ENCODE measurements around the gene SPTSSB. TPM values are rescaled to one million over a fixed set of nuclear protein-coding genes. Genes with fewer than 3 reads are reported as not detected.

The SPTSSB gene
- polyA plus RNA-seq, 2 of the 4 experiments (the other 2 are of a cell fraction): 0.06 to 0.43 TPM

DNA sequence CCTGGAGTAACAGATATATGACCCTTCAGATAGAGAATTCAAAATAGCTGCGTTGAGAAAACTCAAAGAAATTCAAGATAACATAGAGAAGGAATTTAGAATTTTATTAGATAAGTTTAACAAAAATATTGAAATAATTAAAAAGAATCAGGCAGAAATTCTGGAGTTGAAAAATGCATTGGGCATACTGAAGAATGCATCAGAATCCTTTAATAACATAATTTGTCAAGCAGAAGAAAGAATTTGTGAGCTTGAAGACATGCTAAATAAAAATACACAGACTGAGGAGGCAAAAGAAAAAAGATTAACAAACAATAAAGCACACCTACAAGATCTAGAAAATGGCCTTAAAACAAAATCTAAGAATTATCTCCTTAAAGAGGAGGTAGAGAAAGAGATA, 50.5 kb downstream of the SPTSSB start:
- TF ChIP-seq SMC3 (IDR thresholded peaks at IDR 0.05): no peak
- no peak for TF ChIP-seq JUNB (IDR thresholded peaks at IDR 0.05)
- no peak for TF ChIP-seq HOXB5 (CRISPR knock-in tag; IDR thresholded peaks at IDR 0.05)
- no peak for TF ChIP-seq HDAC2 (IDR thresholded peaks at IDR 0.05)
- TF ChIP-seq POLR2A (IDR thresholded peaks at IDR 0.05; ENCODE audit: low read length): no peak
- TF ChIP-seq ZNF302 (CRISPR knock-in tag; IDR thresholded peaks at IDR 0.05): no peak
- TF ChIP-seq PHF8 (IDR thresholded peaks at IDR 0.05; ENCODE audit: borderline replicate concordance, low read depth): no peak
- no peak for TF ChIP-seq TP53 (CRISPR knock-in tag; IDR thresholded peaks at IDR 0.05)
- TF ChIP-seq CBX2 (IDR thresholded peaks at IDR 0.05; ENCODE audit: borderline replicate concordance, low read depth): no peak
- peaks cover 17% of the 10 kb centered on the region; the same call in 2 of the 3 replicates for H3K4me1 ChIP-seq
- FAIRE-seq: no peak
- no peak overlapping the region for H3K27ac ChIP-seq
- H3K9me3 ChIP-seq: peaks cover 2% of the 10 kb centered on the region; the same call in 1 of the 3 replicates
- WGBS (ENCODE audit: missing lambda C conversion rate): 63% methylated on average over 1 of the region's 1 CpG
- no peak overlapping the region for H3K4me3 ChIP-seq
- ChIA-PET CTCF (no interaction called here), POLR2A (no interaction called here)
- H3K4me2 ChIP-seq: no peak overlapping the region
- no peak for ATAC-seq
- DNase-seq (ENCODE audit: low read depth in 1 of 2, low spot score in 1 of 2): no peak

DNA sequence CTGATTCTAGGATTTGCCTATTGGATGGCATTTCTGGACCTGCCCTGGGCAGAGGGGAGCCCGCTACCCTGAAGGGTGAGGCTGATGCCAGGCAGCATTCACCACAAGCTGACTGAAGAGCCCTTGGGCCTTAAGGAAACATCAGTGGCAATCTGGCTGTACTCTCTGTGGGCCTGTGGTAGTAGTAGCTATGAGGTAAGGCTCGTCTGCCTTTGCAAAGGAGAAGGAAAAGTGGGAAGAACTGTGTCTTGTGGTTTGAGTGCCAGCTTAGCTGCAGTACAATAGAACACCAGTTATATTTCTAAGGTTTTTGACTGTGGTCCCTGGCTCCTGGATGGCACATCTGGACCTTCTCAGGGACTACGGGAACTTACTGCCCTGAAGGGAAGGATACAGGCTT, 51.5 kb downstream of the SPTSSB start:
- Histone ChIP-seq H3K4me3 (no peak overlapping the region), H3K9me3 (peaks cover 2% of the 10 kb centered on the region; the same call in 1 of the 3 replicates), H3K27ac (no peak overlapping the region), H3K4me2 (no peak overlapping the region), H3K4me1 (peaks cover 16% of the 10 kb centered on the region; the same call in 2 of the 3 replicates)
- ATAC-seq (no peak), DNase-seq (ENCODE audit: low read depth in 1 of 2, low spot score in 1 of 2) (no peak), FAIRE-seq (no peak)
- CTCF ChIA-PET: no interaction called here
- 34% methylated on average over 3 of the region's 3 CpGs for WGBS (ENCODE audit: missing lambda C conversion rate)
- TF ChIP-seq, protein P1, sequence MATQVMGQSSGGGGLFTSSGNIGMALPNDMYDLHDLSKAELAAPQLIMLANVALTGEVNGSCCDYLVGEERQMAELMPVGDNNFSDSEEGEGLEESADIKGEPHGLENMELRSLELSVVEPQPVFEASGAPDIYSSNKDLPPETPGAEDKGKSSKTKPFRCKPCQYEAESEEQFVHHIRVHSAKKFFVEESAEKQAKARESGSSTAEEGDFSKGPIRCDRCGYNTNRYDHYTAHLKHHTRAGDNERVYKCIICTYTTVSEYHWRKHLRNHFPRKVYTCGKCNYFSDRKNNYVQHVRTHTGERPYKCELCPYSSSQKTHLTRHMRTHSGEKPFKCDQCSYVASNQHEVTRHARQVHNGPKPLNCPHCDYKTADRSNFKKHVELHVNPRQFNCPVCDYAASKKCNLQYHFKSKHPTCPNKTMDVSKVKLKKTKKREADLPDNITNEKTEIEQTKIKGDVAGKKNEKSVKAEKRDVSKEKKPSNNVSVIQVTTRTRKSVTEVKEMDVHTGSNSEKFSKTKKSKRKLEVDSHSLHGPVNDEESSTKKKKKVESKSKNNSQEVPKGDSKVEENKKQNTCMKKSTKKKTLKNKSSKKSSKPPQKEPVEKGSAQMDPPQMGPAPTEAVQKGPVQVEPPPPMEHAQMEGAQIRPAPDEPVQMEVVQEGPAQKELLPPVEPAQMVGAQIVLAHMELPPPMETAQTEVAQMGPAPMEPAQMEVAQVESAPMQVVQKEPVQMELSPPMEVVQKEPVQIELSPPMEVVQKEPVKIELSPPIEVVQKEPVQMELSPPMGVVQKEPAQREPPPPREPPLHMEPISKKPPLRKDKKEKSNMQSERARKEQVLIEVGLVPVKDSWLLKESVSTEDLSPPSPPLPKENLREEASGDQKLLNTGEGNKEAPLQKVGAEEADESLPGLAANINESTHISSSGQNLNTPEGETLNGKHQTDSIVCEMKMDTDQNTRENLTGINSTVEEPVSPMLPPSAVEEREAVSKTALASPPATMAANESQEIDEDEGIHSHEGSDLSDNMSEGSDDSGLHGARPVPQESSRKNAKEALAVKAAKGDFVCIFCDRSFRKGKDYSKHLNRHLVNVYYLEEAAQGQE (IDR thresholded peaks at IDR 0.05): no peak
- TF ChIP-seq RARB (CRISPR knock-in tag; IDR thresholded peaks at IDR 0.05) (no peak), RAD21 (conservative IDR thresholded peaks at IDR 0.05 in 1 of 2, IDR thresholded peaks at IDR 0.05 in 1 of 2) (no peak), HEYL (CRISPR knock-in tag; IDR thresholded peaks at IDR 0.05) (no peak), RNF2 (IDR thresholded peaks at IDR 0.05; ENCODE audit: borderline replicate concordance, low read depth) (no peak), NFE2L2 (conservative IDR thresholded peaks at IDR 0.05; ENCODE audit: low read length) (no peak), CBX8 (IDR thresholded peaks at IDR 0.05) (no peak), KDM1A (IDR thresholded peaks at IDR 0.05; ENCODE audit: low read depth) (no peak), ZC3H11A (IDR thresholded peaks at IDR 0.05) (no peak), CBX2 (IDR thresholded peaks at IDR 0.05; ENCODE audit: borderline replicate concordance, low read depth) (no peak), KDM5A (IDR thresholded peaks at IDR 0.05) (no peak), RCOR1 (IDR thresholded peaks at IDR 0.05; ENCODE audit: low read depth, low read length) (no peak), HOXA7 (CRISPR knock-in tag; IDR thresholded peaks at IDR 0.05) (no peak), SMC3 (IDR thresholded peaks at IDR 0.05) (no peak), HOXB5 (CRISPR knock-in tag; IDR thresholded peaks at IDR 0.05) (no peak), GATA3 (IDR thresholded peaks at IDR 0.05; ENCODE audit: borderline replicate concordance) (no peak)
- TF ChIP-seq, protein P2, sequence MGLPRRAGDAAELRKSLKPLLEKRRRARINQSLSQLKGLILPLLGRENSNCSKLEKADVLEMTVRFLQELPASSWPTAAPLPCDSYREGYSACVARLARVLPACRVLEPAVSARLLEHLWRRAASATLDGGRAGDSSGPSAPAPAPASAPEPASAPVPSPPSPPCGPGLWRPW (IDR thresholded peaks at IDR 0.05): no peak
- TF ChIP-seq, protein P3, sequence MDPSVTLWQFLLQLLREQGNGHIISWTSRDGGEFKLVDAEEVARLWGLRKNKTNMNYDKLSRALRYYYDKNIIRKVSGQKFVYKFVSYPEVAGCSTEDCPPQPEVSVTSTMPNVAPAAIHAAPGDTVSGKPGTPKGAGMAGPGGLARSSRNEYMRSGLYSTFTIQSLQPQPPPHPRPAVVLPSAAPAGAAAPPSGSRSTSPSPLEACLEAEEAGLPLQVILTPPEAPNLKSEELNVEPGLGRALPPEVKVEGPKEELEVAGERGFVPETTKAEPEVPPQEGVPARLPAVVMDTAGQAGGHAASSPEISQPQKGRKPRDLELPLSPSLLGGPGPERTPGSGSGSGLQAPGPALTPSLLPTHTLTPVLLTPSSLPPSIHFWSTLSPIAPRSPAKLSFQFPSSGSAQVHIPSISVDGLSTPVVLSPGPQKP (IDR thresholded peaks at IDR 0.05; ENCODE audit: low read depth, low read length): no peak
- TF ChIP-seq, protein P4, sequence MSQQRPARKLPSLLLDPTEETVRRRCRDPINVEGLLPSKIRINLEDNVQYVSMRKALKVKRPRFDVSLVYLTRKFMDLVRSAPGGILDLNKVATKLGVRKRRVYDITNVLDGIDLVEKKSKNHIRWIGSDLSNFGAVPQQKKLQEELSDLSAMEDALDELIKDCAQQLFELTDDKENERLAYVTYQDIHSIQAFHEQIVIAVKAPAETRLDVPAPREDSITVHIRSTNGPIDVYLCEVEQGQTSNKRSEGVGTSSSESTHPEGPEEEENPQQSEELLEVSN (IDR thresholded peaks at IDR 0.05; ENCODE audit: borderline replicate concordance, low read depth): no peak
- POLR2A ChIA-PET: no interaction called here
